NCI-H1092 (cell line): ENCODE results near the gene LRRC61.

Experiments used
- DNase-seq: peaks from one replicate; lab custom pipeline; 2025; lab: John Stamatoyannopoulos, UW

Gene LRRC61

GRCh38 chr7:150332852-150333635, 9.9 kb downstream of the LRRC61 start:
- no peak for DNase-seq

DNA sequence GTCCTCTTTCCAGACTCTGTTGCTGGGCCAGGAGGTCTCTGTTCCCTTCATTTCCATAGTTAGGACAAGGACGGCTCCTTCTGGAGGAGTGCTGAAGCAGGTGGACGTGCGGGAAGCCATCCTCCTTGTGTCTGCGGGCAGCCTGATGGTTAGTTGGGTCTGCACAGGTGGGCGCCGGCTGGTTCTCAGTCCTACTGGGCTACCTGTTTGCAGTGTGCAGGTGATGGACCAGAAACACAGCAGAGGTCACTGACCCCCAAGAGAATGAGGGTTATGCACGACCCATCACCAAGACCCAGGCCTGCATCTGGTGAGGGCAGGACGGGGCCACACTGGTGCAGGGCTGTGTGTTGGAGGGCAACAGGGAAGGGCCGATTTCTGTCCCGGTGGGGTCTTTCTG, 10.5 kb downstream of the LRRC61 start:
- DNase-seq = no peak

DNA sequence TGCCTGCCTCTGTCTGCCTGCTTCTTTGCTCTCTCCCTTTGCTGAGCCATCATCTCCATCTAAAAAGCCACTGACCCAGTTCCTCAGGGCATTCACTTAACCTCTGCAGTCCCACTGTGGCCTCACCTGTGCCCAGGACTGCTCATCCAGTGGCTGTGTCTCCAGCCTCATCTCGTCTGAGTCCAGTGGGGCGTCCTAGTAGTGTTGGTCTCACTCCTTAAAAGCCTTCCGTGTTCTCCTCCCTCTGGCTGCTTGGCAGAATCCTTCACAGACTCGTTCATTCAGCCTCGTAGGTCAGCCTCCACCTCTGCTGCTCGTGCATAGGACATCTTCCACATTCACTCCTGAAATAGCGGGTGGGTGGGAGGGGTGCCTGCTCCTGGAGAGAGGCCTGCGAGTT, 11.0 kb downstream of the LRRC61 start:
- DNase-seq = no peak

GRCh38 chr7:150335108-150335773, 12.1 kb downstream of the LRRC61 start:
- DNase-seq = no peak

DNA sequence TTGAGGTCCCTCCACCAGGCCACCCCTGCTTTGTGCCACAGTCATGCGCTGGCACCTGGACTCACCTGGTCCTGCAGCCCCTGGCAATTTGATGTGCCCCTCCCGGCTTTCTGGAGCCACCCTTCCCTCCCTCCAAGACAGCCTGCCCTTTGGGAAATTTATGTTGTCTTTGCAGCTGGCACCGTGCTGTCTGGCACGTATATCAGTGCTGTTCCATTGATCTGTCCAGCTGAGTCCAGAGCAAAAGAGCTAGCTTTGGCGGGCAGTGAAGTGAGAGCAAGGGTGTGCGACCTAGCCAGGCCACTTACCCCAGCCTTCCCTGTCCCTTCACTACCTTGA, 12.6 kb downstream of the LRRC61 start:
- no peak for DNase-seq

GRCh38 chr7:150336746-150337145, 13.6 kb downstream of the LRRC61 start:
- no peak for DNase-seq

DNA sequence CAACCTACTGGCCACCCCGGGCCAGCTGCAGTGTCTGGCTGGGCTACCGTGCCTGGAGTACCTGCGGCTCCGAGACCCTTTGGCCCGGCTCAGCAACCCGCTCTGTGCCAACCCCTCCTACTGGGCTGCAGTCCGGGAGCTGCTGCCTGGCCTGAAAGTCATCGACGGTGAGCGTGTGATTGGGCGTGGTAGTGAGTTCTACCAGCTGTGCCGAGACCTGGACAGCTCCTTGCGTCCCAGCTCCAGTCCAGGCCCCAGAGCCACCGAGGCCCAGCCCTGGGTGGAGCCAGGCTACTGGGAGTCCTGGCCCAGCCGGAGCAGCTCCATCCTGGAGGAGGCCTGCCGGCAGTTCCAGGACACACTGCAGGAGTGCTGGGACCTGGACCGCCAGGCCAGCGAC, 14.0 kb downstream of the LRRC61 start:
- DNase-seq = no peak

DNA sequence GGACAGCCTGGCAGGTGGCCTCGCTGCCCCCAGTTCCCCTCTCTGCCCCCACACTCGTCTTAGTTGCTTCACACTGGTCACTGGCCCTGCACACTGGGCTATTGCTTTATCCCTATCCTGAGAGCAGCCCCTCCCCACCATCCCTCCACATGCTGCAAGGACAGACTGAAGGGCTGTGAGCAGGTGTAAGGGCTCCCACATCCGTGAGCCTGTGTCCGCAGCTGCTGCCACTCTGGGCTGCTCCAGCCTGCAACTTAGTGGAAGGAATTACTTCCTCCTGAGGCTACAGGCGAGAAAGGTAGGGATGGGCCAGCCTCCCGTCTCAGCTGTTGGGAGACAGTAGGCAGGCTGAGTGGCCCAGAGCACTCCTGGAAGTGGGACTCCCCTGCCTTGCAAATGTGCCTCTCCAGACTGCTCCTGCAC, 14.5 kb downstream of the LRRC61 start:
- no peak for DNase-seq

GRCh38 chr7:150338166-150338829, 15.1 kb downstream of the LRRC61 start:
- no peak for DNase-seq

- DNase-seq = no peak
These were observed 16.3 kb downstream of the LRRC61 start for GRCh38 chr7:150339409-150339809.

GRCh38 chr7:150340024-150340749, 17.0 kb downstream of the LRRC61 start:
- no peak for DNase-seq

DNA sequence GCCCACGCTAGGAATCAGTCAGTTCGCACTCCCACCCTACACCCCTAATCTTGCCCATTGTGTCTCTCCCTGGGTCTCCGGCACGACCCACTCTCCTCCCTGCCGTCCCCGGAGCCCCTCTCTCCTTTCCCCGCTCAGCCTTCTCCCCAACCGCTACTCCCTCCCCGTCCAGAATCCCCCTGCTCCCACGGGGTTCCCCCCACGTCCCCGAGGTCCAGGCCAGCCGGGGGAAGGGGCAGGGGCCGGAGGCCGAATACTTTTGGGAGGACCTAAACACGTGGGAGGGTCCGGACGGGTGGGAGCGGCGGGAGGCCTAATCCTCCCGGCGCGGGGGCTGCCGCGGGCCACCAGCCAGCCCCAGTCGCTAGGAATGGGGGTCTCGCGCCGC, 17.7 kb downstream of the LRRC61 start:
- DNase-seq = no peak

- DNase-seq = no peak
These were observed 18.3 kb downstream of the LRRC61 start, which contains the start of gene RARRES2 for GRCh38 chr7:150341263-150342120. Gene RARRES2, minus strand, starts transcription at chr7:150341629. Its CDS starts 1,020 bp downstream, at chr7:150340609.

DNA sequence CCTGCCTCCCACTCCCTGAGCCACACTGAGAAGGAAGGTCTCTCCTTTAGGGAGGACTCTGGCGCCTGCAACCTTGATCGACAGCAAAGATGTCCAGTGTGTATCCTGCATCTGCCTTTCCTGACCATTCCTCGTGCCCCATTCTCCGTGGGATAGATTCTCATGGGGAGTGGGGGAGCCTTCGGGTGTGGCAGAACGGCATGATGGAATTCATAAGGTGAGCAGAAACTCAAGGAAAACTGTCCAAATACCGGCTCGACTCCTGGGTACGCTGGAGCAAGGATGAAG, 18.9 kb downstream of the LRRC61 start:
- no peak for DNase-seq

GRCh38 chr7:150343225-150343624, 20.1 kb downstream of the LRRC61 start:
- DNase-seq = no peak

DNA sequence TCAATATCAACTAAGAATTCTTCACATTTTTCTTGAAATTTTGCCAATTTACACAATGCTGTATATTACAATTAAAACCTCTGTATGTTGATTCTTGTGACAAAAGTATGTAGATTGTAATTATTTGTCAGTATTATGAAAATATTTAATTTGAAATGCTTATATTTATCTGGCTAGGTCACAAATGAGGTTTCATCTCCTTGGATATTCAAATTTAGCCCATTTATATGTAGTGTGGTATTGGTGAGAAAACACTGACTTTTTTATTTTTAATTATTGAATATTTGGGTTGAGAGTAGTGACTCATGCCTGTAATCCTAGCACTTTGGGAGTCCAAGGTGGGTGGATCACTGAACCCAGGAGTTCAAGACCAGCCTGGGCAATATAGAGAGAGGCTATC, 21.1 kb downstream of the LRRC61 start:
- no peak for DNase-seq

GRCh38 chr7:150345012-150345411, 21.9 kb downstream of the LRRC61 start:
- no peak for DNase-seq

DNA sequence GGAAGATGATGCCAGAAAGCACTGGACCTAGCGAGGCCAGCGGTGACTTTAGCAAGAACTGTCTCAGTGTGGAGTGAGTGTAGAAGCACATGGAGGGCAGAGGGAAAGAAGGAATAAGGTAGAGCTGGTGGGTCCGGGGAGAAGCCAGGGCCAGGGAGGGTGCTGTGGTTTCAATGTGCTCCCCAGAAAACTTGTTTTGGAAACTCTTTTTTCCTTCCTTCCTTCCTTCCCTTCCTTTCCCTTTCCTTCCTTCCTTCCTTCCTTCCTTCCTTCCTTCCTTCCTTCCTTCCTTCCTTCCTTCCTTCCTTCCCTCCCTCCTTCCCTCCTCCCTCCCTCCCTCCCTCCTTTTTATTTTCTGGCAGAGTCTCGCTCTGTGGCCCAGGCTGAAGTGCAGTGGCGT, 23.8 kb downstream of the LRRC61 start:
- DNase-seq = no peak

DNA sequence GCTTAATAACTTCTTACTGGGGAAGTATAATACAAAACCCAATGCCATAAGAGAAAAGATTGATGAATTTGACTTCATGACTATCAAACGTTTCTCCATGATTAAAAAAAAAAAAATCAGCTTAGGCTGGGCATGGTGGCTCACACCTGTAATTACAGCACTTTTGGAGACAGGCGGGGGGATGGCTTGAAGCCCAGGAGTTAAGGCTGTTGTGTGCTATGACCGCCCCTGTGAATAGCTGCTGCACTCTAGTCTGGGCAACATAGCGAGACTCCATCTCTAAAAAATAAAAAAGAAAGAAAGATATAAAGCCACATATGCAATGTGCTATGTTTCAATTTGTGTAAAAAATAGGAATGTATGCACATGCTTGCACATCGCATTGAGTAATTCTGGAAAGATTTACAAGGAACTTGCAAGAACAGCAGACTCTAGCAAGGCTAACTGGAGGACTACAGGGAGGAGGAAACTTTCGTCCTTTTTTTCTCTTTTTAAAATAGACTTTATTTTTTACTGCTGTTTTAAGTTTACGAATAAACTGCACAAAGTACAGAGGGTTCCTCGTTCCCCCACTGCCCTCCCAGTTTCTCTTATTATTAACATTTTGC, 28.5 kb downstream of the LRRC61 start:
- no peak for DNase-seq

DNA sequence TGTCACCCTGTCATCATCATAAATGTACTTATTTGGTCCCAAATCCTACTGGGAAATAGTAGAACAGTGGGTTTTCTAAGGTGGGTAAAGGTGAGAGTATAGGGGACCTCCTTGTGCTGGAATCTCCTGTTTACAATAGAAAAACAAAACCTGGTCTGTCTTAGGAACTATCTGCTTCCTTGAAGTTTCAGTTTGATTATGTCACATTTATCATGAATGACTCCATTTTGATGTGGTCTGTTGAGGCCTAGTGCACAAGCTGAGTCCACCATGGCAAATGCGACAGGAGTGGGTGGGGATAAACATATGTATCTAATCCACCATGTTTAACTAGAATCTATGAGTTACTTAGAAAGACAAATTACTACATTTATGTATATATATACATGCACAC, 32.5 kb downstream of the LRRC61 start:
- no peak for DNase-seq

DNA sequence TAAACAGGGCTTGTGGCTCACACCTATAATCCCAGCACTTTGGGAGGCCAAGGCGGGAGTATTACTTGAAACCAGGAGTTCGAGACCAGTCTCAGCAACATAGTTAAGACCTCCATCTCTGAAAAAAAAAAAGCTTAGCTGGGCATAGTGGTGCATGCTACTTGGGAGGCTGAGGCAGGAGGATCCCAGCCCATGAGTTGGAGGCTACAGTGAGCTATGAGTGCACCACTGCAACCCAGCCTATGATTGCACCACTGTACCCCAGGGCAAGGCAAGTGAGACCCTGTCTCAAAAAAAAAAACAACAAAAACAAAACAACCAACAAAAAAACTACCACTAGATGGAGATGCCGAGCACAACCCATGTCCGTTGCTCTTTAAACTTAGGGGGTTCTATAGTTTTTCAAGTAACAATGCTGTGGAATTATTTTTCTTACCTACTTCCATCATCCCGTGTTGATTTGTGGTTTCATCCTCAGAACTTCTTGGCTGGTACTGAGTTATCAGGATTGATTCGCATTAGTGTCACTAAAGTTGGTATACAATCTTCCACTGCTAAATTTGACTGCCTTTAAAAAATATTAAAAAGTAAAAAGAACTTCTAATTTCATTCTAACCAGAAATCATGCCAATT, 33.2 kb downstream of the LRRC61 start:
- peak; percentile 33 for DNase-seq
